ENCODE data around the gene UVRAG. TPM values are rescaled to one million over a fixed set of nuclear protein-coding genes. Genes with fewer than 3 reads are reported as not detected.

Gene UVRAG
- total and polyA plus RNA-seq, 2 of the 13 experiments (the other 11 are each of a cell fraction or from before 2014, with no cell fraction given): 9.7 to 17.3 TPM

GRCh38 chr11:75814677-75815344 is at the start of gene UVRAG (continued):
- TF ChIP-seq ZNF142 (CRISPR knock-in tag; IDR thresholded peaks at IDR 0.05) (no peak), PITX1 (CRISPR knock-in tag; IDR thresholded peaks at IDR 0.05) (peak; percentile 31; the same call in 1 of the 2 replicates), ATF7 (IDR thresholded peaks at IDR 0.05) (no peak), ATF7 (CRISPR knock-in tag; IDR thresholded peaks at IDR 0.05) (no peak), ZNF550 (CRISPR knock-in tag; IDR thresholded peaks at IDR 0.05; ENCODE audit: borderline replicate concordance) (no peak), ZNF83 (CRISPR knock-in tag; IDR thresholded peaks at IDR 0.05; ENCODE audit: borderline replicate concordance) (no peak), PBX2 (CRISPR knock-in tag; IDR thresholded peaks at IDR 0.05) (peak; percentile 95), TEAD2 (CRISPR knock-in tag; IDR thresholded peaks at IDR 0.05) (no peak), ZNF354B (CRISPR knock-in tag; IDR thresholded peaks at IDR 0.05) (no peak), GLI4 (CRISPR knock-in tag; IDR thresholded peaks at IDR 0.05; ENCODE audit: borderline replicate concordance) (no peak), REXO4 (CRISPR knock-in tag; IDR thresholded peaks at IDR 0.05; ENCODE audit: borderline replicate concordance) (no peak), ZNF776 (CRISPR knock-in tag; IDR thresholded peaks at IDR 0.05) (no peak), RFXANK (CRISPR knock-in tag; IDR thresholded peaks at IDR 0.05) (no peak), RFX5 (IDR thresholded peaks at IDR 0.05; ENCODE audit: low read depth, low read length) (no peak), NFE2L2 (IDR thresholded peaks at IDR 0.05; ENCODE audit: low read length) (no peak), POLR2AphosphoS2 (IDR thresholded peaks at IDR 0.05; ENCODE audit: low read depth, low read length) (no peak), FIP1L1 (IDR thresholded peaks at IDR 0.05; ENCODE audit: borderline replicate concordance, insufficient read depth, low read depth, low read length) (no peak), ZMYM2 (CRISPR knock-in tag; IDR thresholded peaks at IDR 0.05) (no peak)
- TF ChIP-seq, protein P1, sequence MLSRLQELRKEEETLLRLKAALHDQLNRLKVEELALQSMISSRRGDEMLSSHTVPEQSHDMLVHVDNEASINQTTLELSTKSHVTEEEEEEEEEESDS (CRISPR knock-in tag; IDR thresholded peaks at IDR 0.05; ENCODE audit: borderline replicate concordance): no peak
- TF ChIP-seq, protein P2, sequence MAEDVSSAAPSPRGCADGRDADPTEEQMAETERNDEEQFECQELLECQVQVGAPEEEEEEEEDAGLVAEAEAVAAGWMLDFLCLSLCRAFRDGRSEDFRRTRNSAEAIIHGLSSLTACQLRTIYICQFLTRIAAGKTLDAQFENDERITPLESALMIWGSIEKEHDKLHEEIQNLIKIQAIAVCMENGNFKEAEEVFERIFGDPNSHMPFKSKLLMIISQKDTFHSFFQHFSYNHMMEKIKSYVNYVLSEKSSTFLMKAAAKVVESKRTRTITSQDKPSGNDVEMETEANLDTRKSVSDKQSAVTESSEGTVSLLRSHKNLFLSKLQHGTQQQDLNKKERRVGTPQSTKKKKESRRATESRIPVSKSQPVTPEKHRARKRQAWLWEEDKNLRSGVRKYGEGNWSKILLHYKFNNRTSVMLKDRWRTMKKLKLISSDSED (CRISPR knock-in tag; IDR thresholded peaks at IDR 0.05): no peak
- TF ChIP-seq, protein P3, sequence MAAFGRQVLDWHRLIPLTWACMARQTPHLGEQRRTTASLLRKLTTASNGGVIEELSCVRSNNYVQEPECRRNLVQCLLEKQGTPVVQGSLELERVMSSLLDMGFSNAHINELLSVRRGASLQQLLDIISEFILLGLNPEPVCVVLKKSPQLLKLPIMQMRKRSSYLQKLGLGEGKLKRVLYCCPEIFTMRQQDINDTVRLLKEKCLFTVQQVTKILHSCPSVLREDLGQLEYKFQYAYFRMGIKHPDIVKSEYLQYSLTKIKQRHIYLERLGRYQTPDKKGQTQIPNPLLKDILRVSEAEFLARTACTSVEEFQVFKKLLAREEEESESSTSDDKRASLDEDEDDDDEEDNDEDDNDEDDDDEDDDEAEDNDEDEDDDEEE (CRISPR knock-in tag; IDR thresholded peaks at IDR 0.05): no peak

Data from HepG2 (cell line).